GM06990 (cell line): ENCODE data around the gene SMC3.

Experiments
- DNase-seq: peaks from one replicate; pipeline ENCODE4 v3.0.0-alpha.2; 2011; ENCODE audit not compliant: insufficient read length; ENCODE audit errors: extremely low read depth
- H3K27me3 ChIP-seq: replicated peaks from 2 replicates; pipeline ENCODE4 v1.6.0; 2011; ENCODE audit warnings: low read length; ENCODE audit not compliant: control insufficient read depth, insufficient read depth
- H3K36me3 ChIP-seq: 2 replicates; pipeline ENCODE4 v1.5.1; 2011; ENCODE audit warnings: low read length; ENCODE audit not compliant: control insufficient read depth, insufficient read depth
- H3K4me3 ChIP-seq: replicated peaks from 2 replicates; pipeline ENCODE4 v1.5.1; 2011; ENCODE audit warnings: low read depth, mild to moderate bottlenecking, control low read depth, low read length
- CTCF ChIP-seq: IDR thresholded peaks from 2 replicates; pipeline ENCODE4 v1.5.1; 2011; ENCODE audit warnings: low read length, control low read depth, mild to moderate bottlenecking, inconsistent platforms; ENCODE audit not compliant: insufficient read depth, poor library complexity, severe bottlenecking

Gene SMC3

GRCh38 chr10:110539091-110539490, 28.4 kb upstream of the SMC3 start:
- no peaks in the 10 kb centered on the region for H3K27me3 ChIP-seq

GRCh38 chr10:110540031-110540430, 27.5 kb upstream of the SMC3 start:
- H3K27me3 ChIP-seq = no peaks in the 10 kb centered on the region
- TF ChIP-seq CTCF = no peak
- no peak overlapping the region for H3K4me3 ChIP-seq
- no peak for DNase-seq
- H3K36me3 ChIP-seq = no peaks in the 10 kb centered on the region

More at GRCh38 chr10:110539091-110539490, 28.4 kb upstream of the SMC3 start:
- TF ChIP-seq CTCF = no peak
- no peak for DNase-seq
- no peak overlapping the region for H3K4me3 ChIP-seq
- no peaks in the 10 kb centered on the region for H3K36me3 ChIP-seq

- no peaks in the 10 kb centered on the region for H3K36me3 ChIP-seq
- H3K27me3 ChIP-seq = no peaks in the 10 kb centered on the region
- H3K4me3 ChIP-seq = no peak overlapping the region
- no peak for TF ChIP-seq CTCF
- no peak for DNase-seq
Measured at GRCh38 chr10:110544958-110545537, 22.4 kb upstream of the SMC3 start.

GRCh38 chr10:110546077-110546476, 21.4 kb upstream of the SMC3 start:
- H3K4me3 ChIP-seq = no peak overlapping the region
- H3K36me3 ChIP-seq = no peaks in the 10 kb centered on the region
- TF ChIP-seq CTCF = no peak
- H3K27me3 ChIP-seq = no peaks in the 10 kb centered on the region
- DNase-seq = no peak

- Histone ChIP-seq H3K27me3 (no peaks in the 10 kb centered on the region), H3K36me3 (no peaks in the 10 kb centered on the region), H3K4me3 (no peak overlapping the region)
- TF ChIP-seq CTCF = no peak
- DNase-seq = no peak
Measured at GRCh38 chr10:110546499-110547110, 20.9 kb upstream of the SMC3 start.

GRCh38 chr10:110547139-110547761, 20.2 kb upstream of the SMC3 start:
- no peak overlapping the region for H3K4me3 ChIP-seq
- no peak for DNase-seq
- no peaks in the 10 kb centered on the region for H3K27me3 ChIP-seq
- peak; percentile 71 for TF ChIP-seq CTCF
- no peaks in the 10 kb centered on the region for H3K36me3 ChIP-seq
